HG03045 (cell line): ENCODE measurements around the gene PLPP7.

ENCODE experiments used
- ATAC-seq: cut with Tn5 transposase; IDR thresholded peaks from one replicate; pipeline ENCODE4 v1.9.1; 2021; ENCODE audit warnings: mild to moderate bottlenecking, moderate library complexity; ENCODE audit not compliant: unreplicated experiment

Gene PLPP7

GRCh38 chr9:131302244-131303075 is 12.9 kb downstream of the PLPP7 start:
- ATAC-seq: no peak

- ATAC-seq: no peak
Observed at GRCh38 chr9:131303381-131304321, 14.1 kb downstream of the PLPP7 start.

GRCh38 chr9:131304676-131305355 is 15.3 kb downstream of the PLPP7 start:
- no peak for ATAC-seq

- ATAC-seq: no peak
Observed at GRCh38 chr9:131306397-131307004, 17.0 kb downstream of the PLPP7 start.

- no peak for ATAC-seq
Observed at GRCh38 chr9:131307974-131308373, 18.5 kb downstream of the PLPP7 start.

- ATAC-seq: no peak
Observed at GRCh38 chr9:131308452-131308851, 18.9 kb downstream of the PLPP7 start.

GRCh38 chr9:131308906-131309529 is 19.5 kb downstream of the PLPP7 start:
- no peak for ATAC-seq

GRCh38 chr9:131309530-131310276 is 20.2 kb downstream of the PLPP7 start:
- ATAC-seq: no peak

- no peak for ATAC-seq
Observed at GRCh38 chr9:131310833-131311554, 21.5 kb downstream of the PLPP7 start.

GRCh38 chr9:131312246-131312645 is 22.7 kb downstream of the PLPP7 start:
- ATAC-seq: no peak

- ATAC-seq: no peak
Observed at GRCh38 chr9:131312822-131313770, 23.6 kb downstream of the PLPP7 start.

- ATAC-seq: no peak
Observed at GRCh38 chr9:131318231-131319085, 28.9 kb downstream of the PLPP7 start.

- ATAC-seq: no peak
Observed at GRCh38 chr9:131319486-131319885, 30.0 kb downstream of the PLPP7 start.

- ATAC-seq: no peak
Observed at GRCh38 chr9:131320031-131320685, 30.6 kb downstream of the PLPP7 start.

- ATAC-seq: no peak
Observed at GRCh38 chr9:131323629-131324028, 34.1 kb downstream of the PLPP7 start.
